ENCODE measurements around the gene FGF5. TPM values are rescaled to one million over a fixed set of nuclear protein-coding genes. Genes with fewer than 3 reads are reported as not detected.

The FGF5 gene
- total RNA-seq, 1 donor from 2014 or later = not detected

GRCh38 chr4:80253510-80253909, 13.0 kb upstream of the FGF5 start:
- H3K4me3 Mint-ChIP-seq = no peak overlapping the region
- H3K27me3 Mint-ChIP-seq (ENCODE audit: low read depth) = peaks cover 71% of the 10 kb centered on the region
- no peaks in the 10 kb centered on the region for H3K9me3 Mint-ChIP-seq

DNA sequence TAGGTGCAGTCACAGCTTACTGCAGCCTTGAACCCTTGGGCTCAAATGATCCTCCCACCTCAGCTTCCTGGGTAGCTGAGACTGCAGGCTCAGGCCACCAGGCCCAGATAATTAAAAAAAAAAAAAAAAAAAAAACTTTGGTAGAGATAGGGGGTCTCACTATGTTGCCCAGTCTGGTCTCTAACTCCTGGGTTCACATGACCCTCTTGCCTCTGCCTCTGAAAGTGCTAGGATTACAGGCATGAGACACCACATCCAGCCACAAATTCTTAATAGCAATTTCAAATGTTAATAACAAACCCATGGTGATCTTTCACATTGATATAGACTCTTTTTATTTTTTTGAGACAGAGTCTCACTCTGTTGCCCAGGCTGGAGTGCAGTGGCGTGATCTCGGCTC, 12.3 kb upstream of the FGF5 start:
- Mint-ChIP-seq H3K4me1 (no peaks in the 10 kb centered on the region), H3K36me3 (ENCODE audit: low read depth) (no peaks in the 10 kb centered on the region), H3K27ac (ENCODE audit: unreplicated experiment) (no peak overlapping the region), H3K9me3 (no peaks in the 10 kb centered on the region), H3K27me3 (ENCODE audit: low read depth) (peaks cover 72% of the 10 kb centered on the region), H3K4me3 (no peak overlapping the region)
- no peak for DNase-seq (ENCODE audit: low read depth, low spot score)
- no peak for TF ChIP-seq CTCF (conservative IDR thresholded peaks at IDR 0.05)

More at GRCh38 chr4:80253510-80253909, 13.0 kb upstream of the FGF5 start:
- H3K36me3 Mint-ChIP-seq (ENCODE audit: low read depth) = no peaks in the 10 kb centered on the region
- no peak for TF ChIP-seq CTCF (conservative IDR thresholded peaks at IDR 0.05)
- DNase-seq (ENCODE audit: low read depth, low spot score) = no peak
- H3K27ac Mint-ChIP-seq (ENCODE audit: unreplicated experiment) = no peak overlapping the region
- H3K4me1 Mint-ChIP-seq = no peaks in the 10 kb centered on the region

DNA sequence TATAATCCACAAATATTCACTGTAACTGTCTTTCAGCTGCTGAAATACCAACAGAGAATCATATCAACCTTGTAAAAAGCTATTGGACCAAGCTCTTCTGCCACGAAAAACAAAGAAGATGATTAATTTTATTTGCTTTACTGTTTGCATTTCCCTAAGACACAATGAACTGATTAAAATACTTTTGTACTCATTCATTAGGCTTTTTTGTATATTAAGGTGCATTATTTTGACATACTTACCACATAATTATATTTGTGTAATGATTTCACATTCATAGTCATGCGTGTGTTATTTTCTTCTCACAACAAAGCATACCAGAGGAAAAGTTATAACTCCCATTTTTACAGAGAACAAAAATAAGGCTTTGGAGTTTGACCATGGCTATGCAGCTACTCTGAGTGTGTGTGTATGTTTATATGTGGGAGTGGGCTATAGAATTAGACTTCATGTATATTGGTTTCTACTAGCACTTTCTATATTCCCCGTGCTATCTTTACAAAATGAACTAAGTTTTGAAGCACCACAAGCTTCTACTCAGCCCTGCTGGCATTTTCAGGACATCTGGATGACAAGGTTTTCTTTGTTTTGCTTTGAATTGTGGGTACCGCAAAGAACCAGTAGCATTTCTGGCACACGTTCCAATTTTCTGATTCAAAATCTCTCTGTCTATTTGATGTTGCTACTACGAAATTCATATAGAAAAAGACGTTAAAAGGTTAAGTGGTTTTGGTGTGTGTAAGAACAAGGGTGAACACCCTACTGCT, 11.0 kb upstream of the FGF5 start:
- no peak overlapping the region for H3K27ac Mint-ChIP-seq (ENCODE audit: unreplicated experiment)
- TF ChIP-seq CTCF (conservative IDR thresholded peaks at IDR 0.05) = no peak
- no peaks in the 10 kb centered on the region for H3K36me3 Mint-ChIP-seq (ENCODE audit: low read depth)
- no peak for DNase-seq (ENCODE audit: low read depth, low spot score)
- H3K9me3 Mint-ChIP-seq = no peaks in the 10 kb centered on the region
- H3K27me3 Mint-ChIP-seq (ENCODE audit: low read depth) = peaks cover 81% of the 10 kb centered on the region
- no peak overlapping the region for H3K4me3 Mint-ChIP-seq
- no peaks in the 10 kb centered on the region for H3K4me1 Mint-ChIP-seq

- Mint-ChIP-seq H3K4me1 (no peaks in the 10 kb centered on the region), H3K36me3 (ENCODE audit: low read depth) (peaks cover under 1% of the 10 kb centered on the region), H3K27me3 (ENCODE audit: low read depth) (peaks cover 97% of the 10 kb centered on the region), H3K27ac (ENCODE audit: unreplicated experiment) (no peak overlapping the region), H3K9me3 (no peaks in the 10 kb centered on the region), H3K4me3 (no peak overlapping the region)
- DNase-seq (ENCODE audit: low read depth, low spot score) = no peak
- no peak for TF ChIP-seq CTCF (conservative IDR thresholded peaks at IDR 0.05)
Observed at GRCh38 chr4:80257851-80258250, 8.6 kb upstream of the FGF5 start.

- no peaks in the 10 kb centered on the region for H3K4me1 Mint-ChIP-seq
Observed at GRCh38 chr4:80259012-80259411, 7.5 kb upstream of the FGF5 start.

More at GRCh38 chr4:80259012-80259411, 7.5 kb upstream of the FGF5 start:
- no peak for TF ChIP-seq CTCF (conservative IDR thresholded peaks at IDR 0.05)
- no peaks in the 10 kb centered on the region for H3K9me3 Mint-ChIP-seq
- no peak overlapping the region for H3K27ac Mint-ChIP-seq (ENCODE audit: unreplicated experiment)
- peaks cover 99% of the 10 kb centered on the region for H3K27me3 Mint-ChIP-seq (ENCODE audit: low read depth)
- H3K36me3 Mint-ChIP-seq (ENCODE audit: low read depth) = peaks cover 5% of the 10 kb centered on the region
- no peak for DNase-seq (ENCODE audit: low read depth, low spot score)
- H3K4me3 Mint-ChIP-seq = no peak overlapping the region
